Stimulated activated CD8-positive, alpha-beta memory T cell treated with anti-CD3 and anti-CD28 coated beads, Interleukin-12 subunit alpha, Interleukin-12 subunit beta, amount 100 ng/mL, for 24 hours (primary cell): ENCODE data around the gene SPDYE4.

Experiments
- DNase-seq: peaks from one replicate; pipeline ENCODE4 v3.0.0-alpha.2; 2020; ENCODE audit errors: extremely low read depth

Gene SPDYE4

GRCh38 chr17:8741366-8741765 is 17.0 kb downstream of the SPDYE4 start:
- no peak for DNase-seq

- no peak for DNase-seq
Measured at GRCh38 chr17:8740486-8740885, 17.9 kb downstream of the SPDYE4 start.

- DNase-seq = no peak
Measured at GRCh38 chr17:8739097-8739496, 19.2 kb downstream of the SPDYE4 start.

- no peak for DNase-seq
Measured at GRCh38 chr17:8736796-8737195, 21.6 kb downstream of the SPDYE4 start.

GRCh38 chr17:8736362-8736761 is 22.0 kb downstream of the SPDYE4 start:
- no peak for DNase-seq

- DNase-seq = no peak
Measured at GRCh38 chr17:8735336-8735939, 22.9 kb downstream of the SPDYE4 start.

- no peak for DNase-seq
Measured at GRCh38 chr17:8734876-8735275, 23.5 kb downstream of the SPDYE4 start.

GRCh38 chr17:8732406-8733085 is 25.8 kb downstream of the SPDYE4 start:
- no peak for DNase-seq

GRCh38 chr17:8729860-8730259 is 28.5 kb downstream of the SPDYE4 start:
- no peak for DNase-seq

- no peak for DNase-seq
Measured at GRCh38 chr17:8729421-8729820, 28.9 kb downstream of the SPDYE4 start.

GRCh38 chr17:8728971-8729370 is 29.4 kb downstream of the SPDYE4 start:
- no peak for DNase-seq

- DNase-seq = no peak
Measured at GRCh38 chr17:8728251-8728938, 30.0 kb downstream of the SPDYE4 start.

- no peak for DNase-seq
Measured at GRCh38 chr17:8726941-8727555, 31.3 kb downstream of the SPDYE4 start.

GRCh38 chr17:8725881-8726876 is 32.2 kb downstream of the SPDYE4 start:
- DNase-seq = no peak

- no peak for DNase-seq
Measured at GRCh38 chr17:8724451-8724850, 33.9 kb downstream of the SPDYE4 start.

GRCh38 chr17:8720596-8720995 is 37.8 kb downstream of the SPDYE4 start:
- DNase-seq = no peak

- DNase-seq = no peak
Measured at GRCh38 chr17:8719291-8720246, 38.8 kb downstream of the SPDYE4 start.

- DNase-seq = no peak
Measured at GRCh38 chr17:8718001-8718563, 40.3 kb downstream of the SPDYE4 start.

- DNase-seq = no peak
Measured at GRCh38 chr17:8713878-8714277, 44.5 kb downstream of the SPDYE4 start.

GRCh38 chr17:8713315-8713714 is 45.0 kb downstream of the SPDYE4 start:
- no peak for DNase-seq
